Brain pericyte (primary cell): ENCODE measurements around the gene PALLD.
"Not testable (repeated sequence)": the region's sequence is repeated elsewhere in the genome, so short reads cannot be mapped to it uniquely, and the experiment has no call there.

ENCODE experiments used
- DNase-seq: peaks from one replicate; pipeline ENCODE4 v3.0.0-alpha.2; 2012; ENCODE audit warnings: low read depth, low spot score

PALLD gene

DNA sequence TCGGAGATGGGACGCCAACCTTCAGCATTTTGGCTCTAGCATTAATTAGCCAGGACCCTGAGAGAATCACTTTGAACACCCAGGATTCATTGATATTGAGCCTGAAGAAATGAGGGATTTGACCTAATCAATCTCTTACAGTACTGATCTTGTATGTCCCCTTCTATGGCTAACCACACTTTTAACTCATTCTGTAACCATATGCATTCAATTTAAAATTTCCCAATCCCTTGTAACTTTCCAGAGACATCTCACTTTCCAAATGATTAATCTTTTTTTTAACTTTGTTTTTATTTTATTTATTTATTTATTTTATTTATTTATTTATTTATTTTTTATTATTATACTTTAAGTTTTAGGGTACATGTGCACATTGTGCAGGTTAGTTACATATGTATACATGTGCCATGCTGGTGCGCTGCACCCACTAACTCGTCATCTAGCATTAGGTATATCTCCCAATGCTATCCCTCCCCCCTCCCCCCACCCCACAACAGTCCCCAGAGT lies 205.8 kb downstream of the PALLD start:
- not testable (repeated sequence) for DNase-seq

DNA sequence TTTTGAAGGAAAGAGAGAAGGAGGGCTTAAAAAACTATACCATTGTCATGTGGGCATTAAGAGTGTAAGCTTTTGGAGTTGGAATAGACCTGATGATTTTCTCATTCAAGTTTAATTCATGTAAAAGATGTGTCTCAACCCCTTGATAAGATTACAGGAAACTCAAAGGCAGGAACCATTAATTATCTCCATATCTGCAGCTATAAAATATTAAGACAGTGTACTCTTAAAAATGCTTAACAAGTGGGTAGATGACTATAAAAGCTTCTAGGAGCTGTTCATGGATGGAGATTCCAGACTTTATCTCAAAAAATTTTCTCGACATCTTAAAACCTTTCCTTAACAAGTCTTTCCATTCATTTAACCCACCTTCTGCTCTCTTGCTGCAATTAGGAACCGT lies 208.3 kb downstream of the PALLD start:
- DNase-seq, result no peak

DNA sequence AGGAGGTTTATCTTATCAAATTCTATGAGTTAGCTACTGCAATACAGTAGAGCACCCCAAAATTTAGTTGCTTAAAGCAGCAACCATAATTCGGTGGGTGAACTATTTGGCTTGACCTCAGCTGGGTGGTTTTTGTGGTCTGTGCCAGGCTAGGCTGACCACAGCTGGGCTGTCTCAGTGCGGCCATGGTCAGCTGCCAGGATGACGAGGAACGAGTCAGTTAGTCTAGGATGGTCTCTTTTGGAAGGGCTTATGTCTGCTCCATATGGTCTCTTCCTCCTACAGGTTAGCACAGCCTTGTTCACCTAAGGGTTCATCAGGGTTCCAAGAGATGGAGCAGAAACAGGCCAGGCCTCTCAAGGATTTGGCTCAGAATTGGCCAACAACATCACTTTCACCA lies 210.4 kb downstream of the PALLD start:
- no peak for DNase-seq

DNA sequence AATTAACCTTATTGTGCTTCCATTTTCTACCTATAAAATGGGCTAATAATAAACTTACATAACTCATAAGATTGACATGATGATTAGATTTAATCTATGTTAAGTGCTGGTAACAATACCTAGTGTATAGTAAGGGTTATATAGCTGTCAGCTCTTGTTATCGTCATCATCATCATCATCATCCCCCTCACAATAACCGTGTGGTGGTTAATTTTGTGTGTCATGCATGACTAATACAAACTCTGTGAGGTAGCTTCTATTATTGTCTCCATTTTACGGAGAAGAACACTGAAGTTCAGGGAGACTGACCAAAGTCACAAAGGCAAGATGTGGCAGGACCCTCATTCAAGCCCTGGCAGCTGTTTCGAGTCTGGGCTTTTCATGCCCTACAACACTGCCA lies 211.3 kb downstream of the PALLD start:
- DNase-seq, result no peak

DNA sequence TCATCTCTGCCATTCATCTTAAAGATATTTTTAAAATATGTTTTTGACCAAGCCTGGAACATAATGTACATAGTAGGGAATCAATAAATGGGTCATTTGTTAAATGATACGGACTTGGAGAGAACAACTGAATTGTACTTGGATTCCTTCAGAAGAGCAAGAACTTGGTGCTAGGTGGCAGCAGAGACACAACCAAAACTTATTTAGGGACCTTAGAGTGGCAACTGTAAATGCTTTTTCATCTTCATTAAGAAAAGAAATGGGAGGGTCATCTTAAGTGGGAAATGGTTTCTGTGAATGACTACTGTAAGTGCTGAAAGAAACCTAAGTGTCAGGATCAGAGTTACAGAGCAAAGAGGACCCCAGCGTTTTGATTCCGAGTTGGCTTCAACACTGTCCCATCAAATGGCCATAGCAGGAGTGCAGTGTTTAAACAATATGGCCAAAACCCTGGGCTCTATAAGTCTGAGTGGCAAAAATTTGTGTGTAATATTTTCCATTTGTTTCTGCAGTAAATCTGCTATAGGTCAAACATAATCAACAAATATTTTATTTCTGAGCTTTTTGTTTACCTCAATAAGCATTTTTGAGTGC lies 213.6 kb downstream of the PALLD start:
- DNase-seq, result no peak

DNA sequence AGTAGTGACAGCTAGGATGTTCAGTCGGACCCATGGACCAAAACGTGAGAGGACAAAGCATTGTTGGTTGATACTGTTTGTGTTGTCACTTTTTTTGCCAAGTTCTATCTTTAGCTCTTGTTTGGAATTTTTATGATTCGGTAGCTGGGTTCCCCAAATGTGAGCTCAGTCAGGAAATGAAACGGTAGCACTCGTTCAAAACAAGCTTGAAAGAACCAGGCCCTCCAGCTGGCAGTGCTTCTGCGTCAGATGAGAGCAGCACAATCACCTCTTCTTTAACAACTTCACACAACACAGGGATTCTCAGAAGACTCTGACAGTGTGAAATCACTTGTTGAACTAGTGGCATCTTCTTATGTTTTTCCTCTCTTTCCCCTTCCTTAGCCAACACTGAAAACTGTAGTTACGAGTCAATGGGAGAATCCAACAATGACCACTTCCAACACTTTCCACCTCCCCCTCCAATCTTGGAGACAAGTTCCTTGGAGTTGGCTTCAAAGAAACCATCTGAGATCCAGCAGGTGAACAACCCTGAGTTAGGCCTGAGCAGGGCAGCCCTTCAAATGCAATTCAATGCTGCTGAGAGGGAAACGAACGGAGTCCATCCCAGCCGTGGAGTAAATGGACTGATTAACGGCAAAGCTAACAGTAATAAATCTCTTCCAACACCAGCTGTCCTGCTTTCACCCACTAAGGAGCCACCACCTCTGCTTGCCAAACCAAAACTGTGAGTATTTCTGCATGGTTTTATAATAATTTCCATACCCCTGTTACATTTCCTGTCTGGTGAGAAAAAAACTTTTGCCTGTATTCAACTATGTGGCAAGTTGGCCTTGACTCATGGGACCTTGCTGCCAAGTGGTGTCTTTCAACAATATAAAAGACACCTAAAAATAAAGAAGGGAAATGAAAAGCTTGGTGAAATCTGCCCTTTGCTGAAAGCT lies 214.6 kb downstream of the PALLD start:
- DNase-seq, result no peak

DNA sequence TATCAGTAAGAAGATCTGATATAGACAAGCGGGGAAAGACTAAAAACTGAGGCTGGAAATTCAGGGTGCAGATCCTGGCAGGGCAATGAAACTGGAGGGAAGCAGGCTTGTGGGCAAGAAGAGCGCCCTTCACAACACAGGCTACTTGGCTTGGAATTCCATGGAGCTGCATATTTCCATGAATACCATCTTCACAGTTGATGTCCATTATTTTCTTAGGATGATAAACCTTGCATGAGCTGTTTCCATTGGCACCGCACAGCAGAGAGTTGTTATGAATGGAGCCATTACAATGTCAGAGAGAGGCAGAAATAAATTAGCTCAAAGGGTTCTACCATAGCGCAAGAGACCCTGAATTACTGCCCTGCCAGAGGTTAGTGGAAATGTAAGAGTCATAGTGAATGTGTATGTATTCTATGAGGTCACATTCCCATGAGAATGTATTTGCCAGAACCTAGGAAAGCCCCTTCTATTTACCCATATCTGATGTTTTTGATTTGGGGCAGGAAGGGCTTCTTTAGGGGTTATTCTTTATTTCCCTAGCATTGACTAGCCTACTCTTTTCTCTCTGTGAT lies 215.6 kb downstream of the PALLD start:
- no peak for DNase-seq

DNA sequence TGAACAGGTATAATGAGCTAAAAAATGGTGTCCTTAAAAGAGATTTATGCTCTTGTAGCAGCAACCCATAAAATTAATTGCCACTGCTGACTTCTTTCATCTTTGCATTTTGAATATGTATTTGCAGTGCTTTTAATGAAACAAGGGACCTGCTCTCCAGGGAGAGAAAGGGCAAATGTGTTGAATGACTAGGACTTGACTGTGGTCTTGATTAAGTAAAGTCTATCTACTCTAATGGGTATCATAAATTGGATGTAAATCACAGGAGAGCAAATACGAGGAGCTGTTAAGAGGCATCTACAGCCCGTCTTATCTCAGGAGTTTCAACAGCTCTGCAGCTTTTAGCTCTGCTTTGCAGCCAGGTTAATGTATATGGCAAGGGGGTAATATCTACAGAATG lies 216.4 kb downstream of the PALLD start:
- no peak for DNase-seq

DNA sequence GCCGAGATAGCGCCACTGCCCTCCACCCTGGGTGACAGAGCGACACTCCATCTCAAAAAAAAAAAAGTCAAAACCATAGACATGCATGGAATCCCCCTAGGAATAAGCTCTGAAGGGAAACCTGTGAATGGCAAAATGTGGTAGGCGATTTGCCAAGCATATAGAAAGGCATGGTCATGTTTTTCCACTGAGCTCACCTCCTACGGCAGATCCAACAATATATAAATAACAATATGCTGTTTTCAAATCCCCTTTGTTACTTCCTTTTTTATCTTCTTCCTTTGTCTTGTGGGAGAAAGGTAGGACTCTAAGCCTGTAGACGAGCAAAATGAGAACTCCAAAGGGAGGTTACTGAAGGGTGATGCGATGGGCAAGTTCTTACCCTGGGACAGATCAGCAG lies 219.0 kb downstream of the PALLD start:
- no peak for DNase-seq

DNA sequence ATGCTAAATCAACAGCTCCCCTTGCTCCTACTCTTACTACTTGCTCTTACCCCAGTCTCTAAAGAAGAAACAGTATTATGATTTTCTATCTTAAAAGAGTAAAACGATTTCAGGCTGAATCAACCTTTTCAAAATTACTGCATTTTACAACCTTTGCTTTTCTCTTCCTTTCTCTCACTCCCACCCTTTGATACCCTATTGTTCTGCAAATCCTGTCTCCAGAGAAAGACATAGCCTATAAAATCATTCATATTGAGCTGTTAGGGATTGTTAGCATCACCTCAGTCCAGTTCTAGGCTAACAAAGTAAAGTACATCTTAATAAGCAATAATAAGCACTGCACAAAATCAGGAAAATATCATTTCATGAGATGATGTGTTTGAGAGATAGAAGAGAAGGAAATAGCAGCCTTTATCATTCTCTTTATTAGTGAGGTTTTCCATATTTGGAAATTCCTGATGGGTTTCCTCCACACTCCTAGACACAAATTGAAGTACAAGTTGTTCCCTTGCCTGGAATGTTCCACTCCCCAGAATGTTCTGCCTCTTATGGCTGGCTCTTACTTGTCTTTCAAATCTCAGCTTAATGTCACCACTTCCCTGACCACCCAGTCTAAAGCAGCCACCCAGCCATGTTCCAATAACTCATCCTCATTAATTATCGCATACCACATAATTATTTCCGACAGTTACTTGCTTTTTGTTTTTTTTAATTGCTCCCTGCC lies 219.7 kb downstream of the PALLD start:
- no peak for DNase-seq

DNA sequence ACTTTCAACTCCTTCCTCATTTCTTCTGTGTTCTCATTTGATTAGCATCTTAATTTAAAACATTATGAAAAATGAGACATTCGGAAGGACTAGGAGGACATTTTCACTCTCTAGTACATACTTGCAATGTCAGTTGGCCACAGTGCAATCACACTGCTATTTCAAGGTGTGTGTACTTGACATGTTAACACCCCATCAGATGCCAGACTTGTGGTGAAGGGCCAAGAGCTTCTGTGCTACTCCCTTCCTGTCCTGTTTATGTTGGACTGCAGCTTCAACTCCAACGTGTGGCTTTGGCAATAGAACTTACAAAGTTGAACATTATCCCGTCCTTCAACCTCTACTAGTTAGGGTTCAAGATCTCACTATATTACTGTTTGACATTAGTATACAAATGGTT lies 221.0 kb downstream of the PALLD start:
- DNase-seq, result no peak

DNA sequence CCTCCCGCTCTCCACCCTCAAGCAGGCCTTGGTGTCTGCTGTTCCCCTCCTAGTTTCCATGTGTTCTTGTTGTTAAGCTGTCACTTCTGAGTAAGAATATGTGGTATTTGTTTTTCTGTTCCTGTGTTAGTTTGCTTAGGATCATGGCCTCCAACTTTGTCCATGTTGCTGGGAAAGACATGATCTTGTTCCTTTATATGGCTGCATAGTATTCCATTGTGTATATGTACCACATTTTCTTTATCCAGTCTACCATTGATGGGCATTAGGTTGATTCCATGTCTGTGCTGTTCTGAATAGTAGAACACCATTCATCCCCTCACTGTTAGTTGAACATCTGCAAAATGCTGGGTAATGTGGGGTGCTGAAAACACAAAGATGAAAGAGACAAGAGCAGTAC lies 222.9 kb downstream of the PALLD start:
- DNase-seq, result no peak

DNA sequence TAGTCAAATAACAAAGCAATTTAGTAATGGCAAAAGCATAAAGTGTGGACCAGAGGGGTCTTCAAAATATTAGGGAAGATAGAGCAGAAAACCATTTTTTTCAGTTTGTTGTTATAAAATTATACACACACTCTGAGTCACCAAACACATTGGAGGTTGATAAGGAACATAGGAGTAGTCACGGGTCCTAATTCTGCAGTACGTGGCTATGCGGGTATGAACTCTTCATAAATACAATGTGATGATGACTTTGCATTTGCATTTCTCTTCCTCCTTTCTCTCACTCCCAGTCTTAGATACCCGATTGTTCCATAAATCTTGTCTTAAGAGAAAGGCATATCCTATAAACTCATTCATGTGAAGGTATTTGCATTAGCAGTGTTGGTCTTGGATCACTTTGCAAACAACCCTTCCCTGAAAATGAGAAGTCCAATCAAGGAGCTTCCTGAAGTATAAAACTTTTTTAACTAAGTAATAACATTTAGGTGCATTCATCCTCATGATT lies 223.6 kb downstream of the PALLD start:
- no peak for DNase-seq

DNA sequence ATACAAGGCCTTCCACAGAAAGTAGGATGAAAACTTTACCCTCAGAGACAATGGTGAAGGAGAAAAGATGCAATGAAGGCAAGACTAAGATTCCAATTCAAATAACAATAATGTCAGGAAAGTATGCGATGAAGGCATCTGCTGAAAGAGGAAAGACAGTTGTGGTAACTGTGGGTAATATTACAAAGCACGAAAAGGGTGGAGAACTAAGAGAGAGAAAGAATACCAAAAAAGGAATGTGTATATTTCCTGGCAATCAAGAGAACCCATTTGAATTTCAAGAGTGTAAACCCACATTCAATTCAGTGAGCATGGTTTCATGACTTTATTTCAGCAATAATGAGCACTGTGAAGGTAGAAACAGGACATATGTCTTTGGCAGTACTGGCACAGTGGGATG lies 225.5 kb downstream of the PALLD start:
- DNase-seq, result no peak

DNA sequence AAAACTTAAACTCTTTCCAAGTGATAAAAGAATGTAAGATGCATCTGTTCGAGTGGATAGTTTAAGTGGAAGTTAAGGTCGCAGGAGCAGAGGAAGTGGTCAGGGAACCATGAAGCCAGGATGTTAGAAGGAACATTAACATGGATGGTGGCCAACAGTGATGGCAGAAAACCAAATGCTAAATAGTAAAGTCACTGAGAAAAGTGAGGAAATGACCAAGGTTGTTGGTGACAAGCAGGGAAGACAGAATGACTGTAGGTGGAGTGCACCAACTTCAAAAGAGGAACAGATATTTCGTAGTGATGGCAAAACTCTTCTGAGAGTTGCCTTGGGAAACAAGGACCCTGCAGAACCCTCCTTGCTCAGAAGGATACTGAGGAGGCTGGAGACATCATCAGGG lies 226.2 kb downstream of the PALLD start:
- no peak for DNase-seq

DNA sequence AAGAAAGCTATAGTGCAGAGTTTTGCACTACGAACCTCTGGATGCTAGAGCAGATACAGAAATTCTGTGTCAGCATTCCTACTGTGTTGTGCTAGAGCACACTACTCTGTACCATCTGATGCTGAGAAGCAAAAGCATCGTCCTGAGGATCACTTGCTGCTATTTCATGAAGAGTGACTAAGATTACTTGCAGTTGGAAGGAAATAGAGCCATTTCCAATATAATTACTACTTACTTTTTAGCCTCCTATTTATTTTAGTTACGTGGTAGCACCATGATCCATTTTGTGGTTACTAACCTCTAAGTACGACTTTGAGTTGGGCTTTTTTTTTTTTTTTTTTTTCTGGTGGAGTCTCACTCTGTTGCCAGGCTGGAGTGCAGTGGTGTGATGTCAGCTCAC lies 226.7 kb downstream of the PALLD start:
- no peak for DNase-seq

DNA sequence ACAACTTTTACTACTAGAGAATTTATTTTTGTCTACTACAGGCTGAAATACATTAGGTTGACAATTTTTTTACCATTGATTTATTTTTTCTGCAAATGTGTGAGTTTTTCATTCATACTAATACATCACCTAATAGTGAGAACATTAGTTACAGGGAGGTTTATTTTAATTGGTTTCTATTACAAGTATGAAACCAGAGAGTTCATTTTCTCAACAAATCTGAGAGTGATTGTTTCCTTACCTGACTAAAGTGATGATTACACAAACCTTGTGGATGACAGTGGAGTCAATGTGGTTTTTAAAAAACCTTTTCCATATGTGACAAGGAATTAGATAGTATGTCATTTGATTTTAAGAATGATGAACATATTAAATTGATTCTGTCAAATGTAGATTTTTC lies 227.4 kb downstream of the PALLD start:
- no peak for DNase-seq

DNA sequence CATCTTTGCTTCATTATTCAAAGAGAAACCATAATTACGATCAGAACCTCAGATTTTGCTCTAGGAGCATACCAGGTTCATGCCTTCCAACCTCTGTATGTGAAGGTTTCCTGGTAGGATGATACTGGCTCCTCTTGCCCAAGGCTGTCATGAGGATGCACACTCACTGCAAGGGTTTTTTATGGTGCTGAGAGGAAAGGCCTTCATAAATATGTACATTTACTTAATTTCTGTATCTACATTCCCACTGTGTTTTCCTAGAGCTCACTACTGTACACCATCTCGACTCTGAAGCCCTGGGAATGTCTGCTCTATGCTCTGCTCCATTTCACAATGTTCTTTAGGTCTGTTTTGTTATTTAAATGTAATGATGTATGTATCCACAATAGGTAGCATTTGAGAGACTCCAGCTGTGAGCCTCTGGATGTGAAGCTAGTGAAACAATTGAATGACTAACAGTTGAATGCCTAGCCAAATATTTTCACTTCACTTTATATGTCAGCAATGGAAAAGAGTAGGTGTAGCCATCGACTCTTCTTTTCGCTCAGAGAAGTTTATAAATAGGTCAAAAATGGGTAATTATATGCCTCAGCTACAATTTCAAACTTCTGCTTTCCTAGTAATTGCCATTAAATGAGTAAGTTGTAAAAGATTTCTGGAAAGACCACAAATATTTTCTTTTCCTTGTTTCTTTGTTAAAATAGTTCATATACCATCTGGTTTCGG lies 228.0 kb downstream of the PALLD start:
- DNase-seq, result no peak

DNA sequence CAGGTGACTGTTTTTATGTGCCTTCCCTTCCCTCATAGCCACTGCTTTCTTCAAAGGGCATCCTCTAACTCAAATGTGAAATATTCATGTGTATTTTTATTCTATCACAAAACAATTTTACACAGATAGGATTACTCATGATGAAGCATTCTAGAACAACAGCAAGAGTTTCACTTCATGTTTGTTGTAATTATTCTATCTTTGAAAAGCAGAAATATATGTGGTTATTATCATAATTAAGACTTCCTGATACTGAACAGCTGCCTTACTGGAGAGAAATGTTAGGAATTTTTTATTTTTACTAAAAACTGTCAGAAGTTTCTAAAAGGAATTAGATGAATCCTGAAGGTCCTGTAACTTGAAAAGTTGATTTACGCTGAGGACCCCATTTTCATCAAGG lies 229.1 kb downstream of the PALLD start:
- no peak for DNase-seq

DNA sequence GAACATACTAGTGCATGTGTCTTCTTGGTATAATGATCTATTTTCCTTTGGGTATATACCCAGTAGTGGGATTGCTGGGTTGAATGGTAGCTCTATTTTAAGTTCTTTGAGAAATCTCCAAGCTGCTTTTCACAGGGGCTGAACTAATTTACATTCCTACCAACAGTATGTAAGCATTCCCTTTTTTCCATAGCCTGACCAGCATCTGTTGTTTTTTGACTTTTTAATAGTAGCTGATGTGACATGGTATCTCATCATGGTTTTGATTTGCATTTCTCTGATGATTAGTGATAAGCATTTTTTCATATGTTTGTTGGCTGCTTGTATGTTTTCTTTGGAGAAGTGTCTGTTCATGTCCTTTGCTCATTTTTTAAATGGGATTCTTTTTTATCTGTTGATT lies 230.3 kb downstream of the PALLD start:
- not testable (repeated sequence) for DNase-seq

DNA sequence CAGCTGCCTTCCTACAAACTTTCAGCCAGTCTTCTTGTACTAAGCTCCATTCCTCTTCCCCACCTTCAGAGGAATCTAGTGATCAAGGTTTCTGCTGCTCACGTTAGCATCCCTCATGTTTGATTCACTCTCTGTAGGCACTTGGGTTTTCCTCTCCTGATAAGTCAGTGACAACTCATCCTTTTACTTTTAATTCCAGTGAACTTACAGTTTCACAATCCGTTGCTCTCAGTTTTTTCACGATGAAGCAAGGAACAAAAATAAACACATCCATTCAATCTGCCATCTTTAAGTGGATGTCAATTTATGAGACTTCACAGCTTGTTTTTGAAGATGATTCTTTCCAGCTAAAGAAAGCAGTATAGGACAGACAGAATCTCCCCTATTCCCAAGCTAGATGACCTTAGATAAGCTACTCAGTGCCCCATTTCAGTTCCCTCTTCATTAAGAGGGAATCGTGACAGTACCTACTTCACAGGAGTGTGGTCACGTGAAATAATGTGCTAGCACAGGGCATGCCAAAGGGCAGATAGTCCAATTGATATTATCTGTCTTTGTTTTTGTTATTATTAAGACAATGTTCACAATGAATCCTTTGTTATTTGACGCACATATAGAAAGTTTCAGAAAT lies 234.3 kb downstream of the PALLD start:
- DNase-seq, result no peak
